H1 (cell line): ENCODE results near the gene USP54. TPM values are rescaled to one million over a fixed set of nuclear protein-coding genes. Genes with fewer than 3 reads are reported as not detected.

Experiments used
- CTCF ChIA-PET: fragments of 300-600 bp; sonication (Branson Sonifier 250); formaldehyde crosslinking; loops from one replicate; lab custom pipeline; 2021; ENCODE audit not compliant: partially characterized antibody; lab: Charles Lee
- POLR2A ChIA-PET: fragments of 300-600 bp; sonication (Branson Sonifier 250); formaldehyde crosslinking; loops from one replicate; lab custom pipeline; 2021; ENCODE audit warnings: inconsistent platforms; ENCODE audit not compliant: partially characterized antibody; lab: Charles Lee
- DNase-seq, 2 experiments: peaks; one replicate each; pipeline versions ENCODE4 v3.0.0 to v3.0.0-alpha.2; 2010 to 2022; ENCODE audit warnings: low spot score in 2 of 2, low read depth in 1 of 2, mixed read lengths in 1 of 2
- FAIRE-seq: peaks from 2 replicates; lab custom pipeline; 2011; peaks lifted over from hg19 to GRCh38; lab: Jason Lieb, UNC
- H2AFZ ChIP-seq: 2 replicates; pipeline ENCODE4 v1.8.1; 2012; ENCODE audit warnings: low read length, inconsistent platforms
- H2AK5ac ChIP-seq: 2 replicates; pipeline ENCODE4 v1.6.1; 2013; ENCODE audit warnings: low read depth, low read length
- H2BK120ac ChIP-seq: replicated peaks from 2 replicates; pipeline ENCODE3; 2013; ENCODE audit warnings: low read depth, low read length, inconsistent platforms
- H2BK12ac ChIP-seq: 2 replicates; pipeline ENCODE4 v1.6.1; 2013; ENCODE audit warnings: low read depth, low read length
- H2BK15ac ChIP-seq: 2 replicates; pipeline ENCODE4 v1.6.1; 2013; ENCODE audit warnings: low read length
- H2BK20ac ChIP-seq: 2 replicates; pipeline ENCODE4 v1.6.1; 2013; ENCODE audit warnings: low read length
- H2BK5ac ChIP-seq: 2 replicates; pipeline ENCODE4 v1.6.1; 2013; ENCODE audit warnings: low read depth, low read length
- H3K14ac ChIP-seq: 2 replicates; pipeline ENCODE4 v1.6.1; 2013; ENCODE audit warnings: inconsistent platforms; ENCODE audit not compliant: insufficient read length
- H3K18ac ChIP-seq: 2 replicates; pipeline ENCODE4 v1.6.1; 2013; ENCODE audit warnings: low read length; ENCODE audit errors: extremely low read depth
- H3K23ac ChIP-seq: 2 replicates; pipeline ENCODE4 v1.6.1; 2013; ENCODE audit warnings: inconsistent platforms; ENCODE audit not compliant: insufficient read length
- H3K23me2 ChIP-seq: 2 replicates; pipeline ENCODE4 v1.6.1; 2013; ENCODE audit warnings: low read depth, low read length
- H3K27ac ChIP-seq: 2 replicates; pipeline ENCODE4 v1.6.1; 2011; ENCODE audit warnings: low read depth, low read length, inconsistent platforms
- H3K27me3 ChIP-seq, 4 experiments: replicated peaks in 1 of 4; 1 replicate in 1 of 4; 2 replicates in 3 of 4; pipeline versions ENCODE4 v1.6.1 to v1.8.1; 2011 to 2013; ENCODE audit warnings: low read length in 3 of 4, mild to moderate bottlenecking in 3 of 4, inconsistent platforms in 2 of 4, mixed read lengths in 2 of 4, moderate library complexity in 1 of 4; ENCODE audit not compliant: control insufficient read depth in 3 of 4, insufficient read depth in 3 of 4; ENCODE audit errors: extremely low read depth in 1 of 4
- H3K36me3 ChIP-seq, 4 experiments: 2 replicates each; pipeline versions ENCODE4 v1.6.1 to v1.8.1; 2011 to 2013; ENCODE audit warnings: mild to moderate bottlenecking in 4 of 4, low read length in 3 of 4, moderate library complexity in 2 of 4, control low read depth in 1 of 4, inconsistent platforms in 1 of 4; ENCODE audit not compliant: insufficient read depth in 4 of 4, control insufficient read depth in 2 of 4
- H3K4ac ChIP-seq: replicated peaks from 2 replicates; pipeline ENCODE3; 2013; ENCODE audit warnings: low read length, low read depth, mixed read lengths, inconsistent platforms; ENCODE audit not compliant: insufficient read length
- H3K4me1 ChIP-seq, 4 experiments: replicated peaks in 1 of 4; 1 replicate in 1 of 4; 2 replicates in 3 of 4; pipeline versions ENCODE4 v1.6.1 to v1.8.1; 2011 to 2013; ENCODE audit warnings: low read length in 3 of 4, inconsistent platforms in 2 of 4, mixed read lengths in 1 of 4; ENCODE audit not compliant: insufficient read depth in 4 of 4, control insufficient read depth in 3 of 4
- H3K4me2 ChIP-seq, 2 experiments: 2 replicates each; pipeline versions ENCODE4 v1.6.1 to v1.8.1; 2011 to 2013; ENCODE audit warnings: low read depth in 2 of 2, low read length in 2 of 2, control low read depth in 1 of 2, inconsistent platforms in 1 of 2, mild to moderate bottlenecking in 1 of 2; ENCODE audit not compliant: insufficient read depth in 1 of 2
- H3K4me3 ChIP-seq, 4 experiments: fragments of 200-600, 300-600 bp in 1 of 4; sonication (generic), shearing (Covaris generic), sonication (Bioruptor Twin) in 1 of 4; 2 replicates each; pipeline versions ENCODE4 v1.5.1 to v1.8.1; 2011 to 2016; ENCODE audit warnings: low read length in 4 of 4, low read depth in 3 of 4, control low read depth in 2 of 4, inconsistent platforms in 2 of 4, mild to moderate bottlenecking in 2 of 4, mixed read lengths in 1 of 4, moderate library complexity in 1 of 4; ENCODE audit not compliant: insufficient read depth in 2 of 4; ENCODE audit errors: extremely low read depth in 1 of 4
- H3K56ac ChIP-seq: replicated peaks from 2 replicates; pipeline ENCODE3; 2013; ENCODE audit warnings: low read depth, mild to moderate bottlenecking, mixed read lengths, low read length, inconsistent platforms; ENCODE audit not compliant: insufficient read length
- H3K79me1 ChIP-seq: 2 replicates; pipeline ENCODE4 v1.6.1; 2013; ENCODE audit warnings: low read depth, low read length, control low read depth
- H3K79me2 ChIP-seq, 2 experiments: 2 replicates each; pipeline versions ENCODE4 v1.6.1 to v1.8.1; 2012 to 2013; ENCODE audit warnings: low read length in 2 of 2, mild to moderate bottlenecking in 2 of 2, inconsistent platforms in 1 of 2; ENCODE audit not compliant: insufficient read depth in 2 of 2, control insufficient read depth in 1 of 2
- H3K9ac ChIP-seq, 4 experiments: replicated peaks in 1 of 4; 1 replicate in 1 of 4; 2 replicates in 3 of 4; pipeline versions ENCODE4 v1.6.1 to v1.8.1; 2011 to 2013; ENCODE audit warnings: low read depth in 3 of 4, low read length in 3 of 4, control low read depth in 2 of 4, mild to moderate bottlenecking in 2 of 4, moderate library complexity in 2 of 4, inconsistent platforms in 1 of 4; ENCODE audit errors: extremely low read depth in 1 of 4
- H3K9me3 ChIP-seq, 2 experiments: 2 replicates each; pipeline versions ENCODE4 v1.6.1 to v1.8.1; 2012 to 2013; ENCODE audit warnings: mild to moderate bottlenecking in 2 of 2, moderate library complexity in 2 of 2, control low read depth in 1 of 2, inconsistent platforms in 1 of 2, low read depth in 1 of 2, low read length in 1 of 2, mixed read lengths in 1 of 2; ENCODE audit not compliant: insufficient read depth in 2 of 2
- H4K20me1 ChIP-seq, 2 experiments: replicated peaks in 1 of 2; 2 replicates each; pipeline versions ENCODE3 to v1.8.1; 2011 to 2013; ENCODE audit warnings: inconsistent platforms in 2 of 2, low read length in 2 of 2, mild to moderate bottlenecking in 1 of 2; ENCODE audit not compliant: insufficient read depth in 2 of 2, control insufficient read depth in 1 of 2
- H4K5ac ChIP-seq: 2 replicates; pipeline ENCODE4 v1.6.1; 2013; ENCODE audit warnings: low read length, low read depth, mixed read lengths, inconsistent platforms; ENCODE audit not compliant: insufficient read length
- H4K8ac ChIP-seq: 2 replicates; pipeline ENCODE4 v1.8.0; 2013; ENCODE audit warnings: mild to moderate bottlenecking, moderate library complexity, low read length, inconsistent platforms; ENCODE audit not compliant: insufficient read depth; ENCODE audit errors: extremely low read depth
- H4K91ac ChIP-seq: replicated peaks from 2 replicates; pipeline ENCODE3; 2013; ENCODE audit warnings: low read length, mixed read lengths, inconsistent platforms; ENCODE audit not compliant: insufficient read length
- BACH1 ChIP-seq: IDR thresholded peaks from 2 replicates; pipeline ENCODE4 v1.6.1; 2012; ENCODE audit warnings: low read length, improper control_type of control experiment
- CBX5 ChIP-seq: fragments of 300-800, 300-1000 bp; sonication (generic); IDR thresholded peaks from 2 replicates; pipeline ENCODE4 v1.7.1; 2016; ENCODE audit warnings: antibody characterized with exemption, low read length, low read depth
- CREB1 ChIP-seq: IDR thresholded peaks from 2 replicates; pipeline ENCODE4 v1.6.1; 2012; ENCODE audit warnings: inconsistent platforms
- EGR1 ChIP-seq: IDR thresholded peaks from 2 replicates; pipeline ENCODE4 v1.6.1; 2011; ENCODE audit warnings: low read depth, low read length, borderline replicate concordance
- FOSL1 ChIP-seq: IDR thresholded peaks from 2 replicates; pipeline ENCODE4 v1.6.1; 2011; ENCODE audit warnings: mild to moderate bottlenecking, low read depth, low read length, moderate library complexity; ENCODE audit not compliant: insufficient read depth
- HDAC2 ChIP-seq, 2 experiments: fragments of 300-600 bp in 1 of 2; sonication (generic) in 1 of 2; IDR thresholded peaks; 2 replicates each; pipeline ENCODE4 v1.6.1; 2011 to 2012; ENCODE audit warnings: low read depth in 2 of 2, low read length in 2 of 2, mild to moderate bottlenecking in 2 of 2, moderate library complexity in 2 of 2, borderline replicate concordance in 1 of 2, inconsistent platforms in 1 of 2
- KDM1A ChIP-seq: fragments of 200-600, 300-600 bp; sonication (generic); IDR thresholded peaks from 2 replicates; pipeline ENCODE4 v1.7.1; 2016; ENCODE audit warnings: mild to moderate bottlenecking, low read length, borderline replicate concordance
- NRF1 ChIP-seq: IDR thresholded peaks from 2 replicates; pipeline ENCODE4 v1.6.1; 2011; ENCODE audit warnings: mild to moderate bottlenecking, low read depth, low read length, improper control_type of control experiment
- SP2 ChIP-seq: IDR thresholded peaks from 2 replicates; pipeline ENCODE4 v1.6.1; 2012; ENCODE audit warnings: mild to moderate bottlenecking, low read length, inconsistent platforms
- TBP ChIP-seq: IDR thresholded peaks from 2 replicates; pipeline ENCODE4 v1.6.1; 2011; ENCODE audit warnings: low read depth, low read length, improper control_type of control experiment
- TCF12 ChIP-seq: IDR thresholded peaks from 2 replicates; pipeline ENCODE4 v1.6.1; 2011; ENCODE audit warnings: low read depth, mild to moderate bottlenecking, low read length
- WGBS, 2 experiments: shearing (Covaris generic) in 1 of 2; methylation state at CpG; one replicate each; pipeline versions ENCODE4 v1.1.6 to v1.1.7; 2013 to 2015; ENCODE audit warnings: low lambda C conversion rate in 2 of 2, mixed read lengths in 2 of 2, inconsistent platforms in 1 of 2, low coverage in 1 of 2, missing lambda C conversion rate in 1 of 2; ENCODE audit not compliant: insufficient replicate concordance in 2 of 2, insufficient coverage in 1 of 2, insufficient read length in 1 of 2; ENCODE audit errors: extremely low coverage in 1 of 2, missing lambda C conversion rate in 1 of 2; 5-methylcytosine and 5-hydroxymethylcytosine counted together
- polyA plus RNA-seq, 7 experiments: library from polyadenylated mRNA; depleted of rRNA in 3 of 7; stranded (reverse) in 5 of 7; unstranded in 2 of 7; fragments of >200 nt in 5 of 7; fragments of 200-250 nt in 2 of 7; gene quantifications; 1 replicate in 5 of 7; 2 replicates in 1 of 7; 4 replicates in 1 of 7; pipeline versions ENCODE4 v1.2.1 to v1.2.3, GENCODE V29; 2011 to 2013; ENCODE audit warnings: missing spikeins in 2 of 7, mixed read lengths in 2 of 7
- total RNA-seq: library from RNA; stranded (reverse); fragmentation: NEBNext Ultra II Directional; extraction: Animal tissue kit (Norgen Biotek cat#: 25700); gene quantifications from 2 replicates; pipeline ENCODE4 v1.2.1, GENCODE V29; 2021
- TF ChIP-seq, protein P1 (sequence below): IDR thresholded peaks from 2 replicates; pipeline ENCODE4 v1.6.1; 2012; ENCODE audit warnings: low read length, inconsistent platforms

USP54 gene
- total and polyA plus RNA-seq, 2 of the 8 experiments (the other 6 are each of a cell fraction or from before 2014, with no cell fraction given), result 46.2 to 65.6 TPM

DNA sequence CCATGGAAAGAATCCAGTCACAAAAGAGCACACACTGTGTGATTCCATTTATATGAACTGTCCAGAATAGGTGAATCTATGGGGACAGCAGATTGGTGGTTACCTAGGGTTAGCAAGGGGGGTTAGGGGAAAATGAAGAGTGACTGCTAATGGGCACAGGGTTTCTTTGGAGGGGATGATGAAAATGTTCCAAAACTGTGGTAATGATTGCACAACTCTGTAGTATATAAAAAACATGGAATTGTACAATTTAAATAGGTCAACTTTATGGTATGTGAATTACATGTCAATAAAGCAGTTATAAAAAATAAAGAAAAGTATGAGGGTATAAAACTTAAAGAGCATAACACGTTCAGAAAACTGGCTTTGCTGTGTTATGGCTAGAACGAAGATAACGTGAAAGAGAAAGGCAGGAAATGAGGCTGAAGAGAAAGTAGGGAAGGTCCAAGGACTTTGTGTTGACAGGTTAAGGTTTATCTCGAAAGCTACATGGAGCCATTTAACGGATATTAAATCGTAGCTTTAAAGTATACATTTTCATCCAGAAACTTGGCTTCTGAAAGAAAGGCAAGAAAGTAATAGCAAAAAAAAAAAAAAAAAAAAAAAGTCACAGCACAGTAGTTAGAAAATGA lies 131.3 kb downstream of the USP54 start:
- no peaks in the 10 kb centered on the region for H3K79me1 ChIP-seq
- no peak overlapping the region for H2BK15ac ChIP-seq
- CTCF ChIA-PET, result no interaction called here
- H4K20me1 ChIP-seq, result no peaks in the 10 kb centered on the region
- H3K27me3 ChIP-seq, result no peaks in the 10 kb centered on the region
- H3K4me3 ChIP-seq, result no peak overlapping the region
- no peak overlapping the region for H3K9ac ChIP-seq
- no peak overlapping the region for H4K8ac ChIP-seq
- no peak overlapping the region for H4K91ac ChIP-seq
- H2BK5ac ChIP-seq, result no peak overlapping the region
- DNase-seq (no peak), FAIRE-seq (no peak)
- no peaks in the 10 kb centered on the region for H3K79me2 ChIP-seq
- 93% methylated on average over 6 of the region's 6 CpGs; no CpG with 5 or more reads in 1 of the 2 experiments for WGBS, 2 experiments
- no peaks in the 10 kb centered on the region for H3K23me2 ChIP-seq
- H3K4ac ChIP-seq, result no peak overlapping the region
- H2BK12ac ChIP-seq, result no peak overlapping the region
- H3K14ac ChIP-seq, result no peak overlapping the region
- no peak overlapping the region for H3K4me2 ChIP-seq
- no peak overlapping the region for H3K56ac ChIP-seq
- no peak overlapping the region for H3K27ac ChIP-seq
- H3K4me1 ChIP-seq, result no peaks in the 10 kb centered on the region
- H2AK5ac ChIP-seq, result no peak overlapping the region
- H3K36me3 ChIP-seq, result no peaks in the 10 kb centered on the region; a peak in 1 of 8 replicates
- POLR2A ChIA-PET, result interaction anchor here (1.2 kb wide), 1 partner anchor 18 kb away, joined by 4 read pairs; no protein-coding TSS in a partner anchor
- no peak overlapping the region for H4K5ac ChIP-seq
- no peak overlapping the region for H2AFZ ChIP-seq
- no peak overlapping the region for H3K23ac ChIP-seq
- no peaks in the 10 kb centered on the region for H3K9me3 ChIP-seq
- no peak overlapping the region for H3K18ac ChIP-seq
- H2BK120ac ChIP-seq, result no peak overlapping the region
- H2BK20ac ChIP-seq, result no peak overlapping the region
- TF ChIP-seq BACH1 (no peak), HDAC2 (IDR thresholded peaks at IDR 0.05; ENCODE audit: borderline replicate concordance in 1 of 2, low read depth in 2 of 2, low read length in 2 of 2) (no peak), NRF1 (no peak), CREB1 (no peak), FOSL1 (no peak), SP2 (no peak), TCF12 (no peak), KDM1A (no peak), TBP (no peak), CBX5 (no peak), EGR1 (no peak)
- TF ChIP-seq, protein P1, sequence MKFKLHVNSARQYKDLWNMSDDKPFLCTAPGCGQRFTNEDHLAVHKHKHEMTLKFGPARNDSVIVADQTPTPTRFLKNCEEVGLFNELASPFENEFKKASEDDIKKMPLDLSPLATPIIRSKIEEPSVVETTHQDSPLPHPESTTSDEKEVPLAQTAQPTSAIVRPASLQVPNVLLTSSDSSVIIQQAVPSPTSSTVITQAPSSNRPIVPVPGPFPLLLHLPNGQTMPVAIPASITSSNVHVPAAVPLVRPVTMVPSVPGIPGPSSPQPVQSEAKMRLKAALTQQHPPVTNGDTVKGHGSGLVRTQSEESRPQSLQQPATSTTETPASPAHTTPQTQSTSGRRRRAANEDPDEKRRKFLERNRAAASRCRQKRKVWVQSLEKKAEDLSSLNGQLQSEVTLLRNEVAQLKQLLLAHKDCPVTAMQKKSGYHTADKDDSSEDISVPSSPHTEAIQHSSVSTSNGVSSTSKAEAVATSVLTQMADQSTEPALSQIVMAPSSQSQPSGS, result no peak
